GM18907 (cell line): ENCODE measurements around the gene TFB1M.
"Not testable (repeated sequence)": the region's sequence is repeated elsewhere in the genome, so short reads cannot be mapped to it uniquely, and the experiment has no call there.

Experiments used
- ATAC-seq: cut with Tn5 transposase; IDR thresholded peaks from one replicate; pipeline ENCODE4 v1.9.1; 2021; ENCODE audit warnings: mild to moderate bottlenecking, moderate library complexity; ENCODE audit not compliant: unreplicated experiment

Gene TFB1M

GRCh38 chr6:155330133-155330734 lies 15.9 kb upstream of the TFB1M start:
- no peak for ATAC-seq

GRCh38 chr6:155329460-155330132 lies 15.3 kb upstream of the TFB1M start:
- ATAC-seq = no peak

GRCh38 chr6:155328539-155329459 lies 14.5 kb upstream of the TFB1M start:
- ATAC-seq = no peak

GRCh38 chr6:155328074-155328538 lies 13.8 kb upstream of the TFB1M start:
- ATAC-seq = no peak

GRCh38 chr6:155327326-155328073 lies 13.2 kb upstream of the TFB1M start:
- peak; percentile 65 for ATAC-seq

GRCh38 chr6:155325700-155326516 lies 11.6 kb upstream of the TFB1M start:
- ATAC-seq = no peak

- ATAC-seq = no peak
Observed at GRCh38 chr6:155324993-155325392, 10.7 kb upstream of the TFB1M start.

- ATAC-seq = no peak
Observed at GRCh38 chr6:155324172-155324571, 9.9 kb upstream of the TFB1M start.

- ATAC-seq = no peak
Observed at GRCh38 chr6:155319902-155320301, 5.6 kb upstream of the TFB1M start.

- ATAC-seq = no peak
Observed at GRCh38 chr6:155317186-155317585, 2.9 kb upstream of the TFB1M start.

- ATAC-seq = no peak
Observed at GRCh38 chr6:155316419-155316818, 2.1 kb upstream of the TFB1M start.

GRCh38 chr6:155315516-155315871 lies 1.2 kb upstream of the TFB1M start:
- no peak for ATAC-seq

GRCh38 chr6:155314773-155315515 lies 660 bp upstream of the TFB1M start:
- ATAC-seq = peak; percentile 69

- ATAC-seq = peak; percentile 24
Observed at GRCh38 chr6:155313602-155314091, 637 bp downstream of the TFB1M start.

GRCh38 chr6:155312950-155313349 lies 1.3 kb downstream of the TFB1M start:
- ATAC-seq = not testable (repeated sequence)

- ATAC-seq = no peak
Observed at GRCh38 chr6:155311583-155311982, 2.7 kb downstream of the TFB1M start.

- no peak for ATAC-seq
Observed at GRCh38 chr6:155311086-155311485, 3.2 kb downstream of the TFB1M start.

GRCh38 chr6:155310596-155310995 lies 3.7 kb downstream of the TFB1M start:
- no peak for ATAC-seq

- no peak for ATAC-seq
Observed at GRCh38 chr6:155309150-155309549, 5.1 kb downstream of the TFB1M start.
